ENCODE data around the gene CLNK.

Gene CLNK

GRCh38 chr4:10438924-10439323 lies 245.6 kb downstream of the CLNK start:
- no peak for DNase-seq

- DNase-seq = no peak
These were observed 246.8 kb downstream of the CLNK start for GRCh38 chr4:10437735-10438134.
